Pancreas (tissue), 10 donors: ENCODE results near the gene ZBTB46. TPM values are rescaled to one million over a fixed set of nuclear protein-coding genes. Genes with fewer than 3 reads are reported as not detected.

Source experiments
- ATAC-seq, 4 donors: fragments of 200-7000 bp; cut with Tn5 transposase; one replicate each; pipeline versions ENCODE4 v1.8.0 to v1.9.1; 2020; ENCODE audit warnings: mild to moderate bottlenecking in 4 of 4, moderate library complexity in 4 of 4
- DNase-seq, 6 donors: peaks; one replicate each; pipeline ENCODE4 v3.0.0-alpha.2; 2020
- FAIRE-seq: peaks from 2 replicates; lab custom pipeline; 2012; peaks lifted over from hg19 to GRCh38; lab: Jason Lieb, UNC
- H3K27ac ChIP-seq, 4 donors: fragments of 200-600 bp; sonication (generic); 1 replicate in 3 of 4; 2 replicates in 1 of 4; pipeline versions ENCODE4 v1.5.0 to v1.8.0; 2020
- H3K27me3 ChIP-seq, 4 donors: fragments of 200-600 bp; one replicate each; pipeline ENCODE4 v1.8.0; 2021
- H3K36me3 ChIP-seq, 3 donors: fragments of 200-600 bp; sonication (generic) in 1 of 3; one replicate each; pipeline versions ENCODE4 v1.5.0 to v1.8.0; 2020 to 2021
- H3K4me1 ChIP-seq, 3 donors: fragments of 200-600 bp; one replicate each; pipeline ENCODE4 v1.8.0; 2021
- H3K4me3 ChIP-seq, 4 donors: fragments of 200-600 bp; sonication (generic) in 2 of 4; one replicate each; pipeline versions ENCODE4 v1.5.0 to v1.8.0; 2020 to 2021
- H3K9me3 ChIP-seq, 4 donors: fragments of 200-600 bp; one replicate each; pipeline ENCODE4 v1.8.0; 2021
- CTCF ChIP-seq, 4 donors: fragments of 200-600 bp; sonication (generic) in 3 of 4; IDR thresholded peaks; one replicate each; pipeline versions ENCODE4 v1.5.0 to v1.8.0; 2021; ENCODE audit warnings: antibody characterized with exemption in 4 of 4
- WGBS, 2 donors: extraction: QIAGEN DNeasy Blood & Tissue Kit; methylation state at CpG; one replicate each; pipeline ENCODE4 v1.1.7; 2013; 5-methylcytosine and 5-hydroxymethylcytosine counted together
- intact Hi-C, 3 donors: fragments of 100-400 bp; cut with DNase I; formaldehyde crosslinking; loops; one replicate each; pipeline versions ENCODE4 v1.11.1 to v1.14.2; 2022
- polyA plus RNA-seq, 2 donors: library from polyadenylated mRNA; stranded (reverse); fragments of 200-250 nt; gene quantifications; one replicate each; pipeline ENCODE4 v1.2.3, GENCODE V29; 2013
- total RNA-seq, 6 donors: library from RNA; stranded (reverse); fragmentation: NEBNext Ultra II Directional in 4 of 6; extraction: Animal tissue kit (Norgen Biotek cat#: 25700) in 4 of 6; gene quantifications; one replicate each; pipeline versions ENCODE4 v1.2.1 to v1.2.4, GENCODE V29; 2021 to 2023
- donor health status: healthy with polysubstance abuse.
- donor health status: DM: no; HTN: no; CAD: no; lungs with moderate emphysema.
- donor health status: DM: no; HTN: no; CAD: no.
- donor health status: control.
- donor health status: control.
- donor health status: Bipolar disorder and iron deficiency.
- donor health status: DM: yes; HTN: yes; CAD: no.
- donor health status: DM: no; HTN: no; CAD: no.
- donor health status: DM: no; HTN: no; CAD: no.
- donor health status: DM: yes; HTN: yes; CAD: no.

The ZBTB46 gene
- total and polyA plus RNA-seq, 8 donors = 2.2 to 7.4 (median 3.0) TPM

- intact Hi-C loops = no loop called here
- Histone ChIP-seq H3K9me3 (no peaks in the 10 kb centered on the region), H3K4me1 (peaks cover 0 to 4% (median 4%) of the 10 kb centered on the region in 3 donors), H3K4me3 (no peak overlapping the region), H3K27me3 (no peaks in the 10 kb centered on the region), H3K27ac (no peak overlapping the region), H3K36me3 (no peaks in the 10 kb centered on the region)
- TF ChIP-seq CTCF (IDR thresholded peaks at IDR 0.05) = no peak
- FAIRE-seq (no peak), ATAC-seq (no peak), DNase-seq (no peak)
- 93 to 95% methylated on average over 8 of the region's 8 CpGs for WGBS, 2 donors
Observed at GRCh38 chr20:63828124-63828523, 2.9 kb downstream of the ZBTB46 start.

- ATAC-seq = no peak
- Histone ChIP-seq H3K27me3 (no peaks in the 10 kb centered on the region), H3K4me3 (no peak overlapping the region), H3K27ac (no peak overlapping the region), H3K36me3 (no peaks in the 10 kb centered on the region), H3K9me3 (no peaks in the 10 kb centered on the region), H3K4me1 (peaks cover 0 to 4% (median 4%) of the 10 kb centered on the region in 3 donors)
- 80 to 86% methylated on average over 13 of the region's 13 CpGs for WGBS, 2 donors
- TF ChIP-seq CTCF (IDR thresholded peaks at IDR 0.05) = no peak
- no peak for FAIRE-seq
- intact Hi-C loops = no loop called here
- DNase-seq = no peak
Observed at GRCh38 chr20:63826753-63827152, 4.3 kb downstream of the ZBTB46 start.

DNA sequence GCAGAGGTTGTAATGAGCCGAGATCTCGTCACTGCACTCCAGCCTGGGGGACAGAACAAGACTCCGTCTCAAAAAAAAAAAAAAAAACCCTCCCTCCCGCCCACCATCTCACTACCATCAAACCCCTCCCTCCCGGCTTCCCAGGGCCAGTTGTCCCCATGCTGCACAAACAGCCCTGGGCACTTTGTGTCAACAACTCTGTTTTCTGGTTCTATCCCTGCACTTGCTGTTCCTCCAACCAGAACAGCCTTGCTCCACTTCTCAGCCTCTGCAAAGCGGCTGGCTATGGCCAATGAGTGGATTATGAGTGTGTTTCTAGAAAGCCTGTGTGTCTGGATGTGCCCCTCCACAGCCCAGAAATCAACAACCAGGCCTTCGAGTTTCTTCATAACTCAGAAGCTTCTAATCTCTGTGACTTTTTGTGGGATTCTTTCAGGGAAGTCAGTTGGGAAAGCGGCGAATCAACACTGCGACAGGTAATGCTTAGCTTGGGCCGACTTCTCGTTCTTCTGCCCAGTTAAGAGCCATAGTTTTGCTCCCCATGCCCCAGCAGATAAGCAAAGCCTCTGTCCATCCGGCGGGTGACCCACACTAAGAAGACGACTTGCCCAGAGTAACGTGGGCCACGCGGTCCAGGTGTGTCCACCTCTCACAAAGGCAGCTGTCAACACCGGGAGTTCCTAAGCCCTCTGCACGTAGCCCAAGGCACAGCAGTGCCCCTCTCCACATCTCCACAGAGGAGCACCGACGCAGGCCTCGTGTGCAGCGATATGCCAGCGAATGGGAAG is 5.5 kb downstream of the ZBTB46 start:
- no peak for TF ChIP-seq CTCF (IDR thresholded peaks at IDR 0.05)
- Histone ChIP-seq H3K4me3 (no peak overlapping the region), H3K27ac (no peak overlapping the region), H3K36me3 (no peaks in the 10 kb centered on the region), H3K9me3 (no peaks in the 10 kb centered on the region), H3K27me3 (no peaks in the 10 kb centered on the region), H3K4me1 (peaks cover 0 to 4% (median 4%) of the 10 kb centered on the region in 3 donors)
- 84 to 87% methylated on average over 25 of the region's 25 CpGs for WGBS, 2 donors
- ATAC-seq = no peak
- no peak for DNase-seq
- FAIRE-seq = no peak
- intact Hi-C loops = no loop called here

GRCh38 chr20:63823691-63824311 is 7.3 kb downstream of the ZBTB46 start:
- no peaks in the 10 kb centered on the region for H3K27me3 ChIP-seq
- 50 to 58% methylated on average over 12 of the region's 12 CpGs for WGBS, 2 donors

More at GRCh38 chr20:63823691-63824311, 7.3 kb downstream of the ZBTB46 start:
- Histone ChIP-seq H3K36me3 (no peaks in the 10 kb centered on the region), H3K4me3 (no peak overlapping the region), H3K4me1 (no peaks in the 10 kb centered on the region), H3K9me3 (no peaks in the 10 kb centered on the region), H3K27ac (no peak overlapping the region)
- no peak for DNase-seq
- TF ChIP-seq CTCF (IDR thresholded peaks at IDR 0.05) = no peak
- ATAC-seq = no peak
- intact Hi-C loops = no loop called here
- no peak for FAIRE-seq
